Fibroblast of lung (primary cell): ENCODE results near the gene PIGO. TPM values are rescaled to one million over a fixed set of nuclear protein-coding genes. Genes with fewer than 3 reads are reported as not detected.

Experiments used
- DNase-seq, 2 donors: peaks; one replicate each; pipeline versions ENCODE4 v3.0.0 to v3.0.0-alpha.2; 2010; ENCODE audit warnings: low read depth in 2 of 2
- H2AFZ ChIP-seq: 2 replicates; pipeline ENCODE4 v1.5.1; 2012; ENCODE audit warnings: low read length, control low read depth, inconsistent platforms
- H3K27ac ChIP-seq: 2 replicates; pipeline ENCODE4 v1.5.1; 2011; ENCODE audit warnings: low read length, control low read depth; ENCODE audit not compliant: insufficient read depth
- H3K27me3 ChIP-seq: 2 replicates; pipeline ENCODE4 v1.5.1; 2011; ENCODE audit warnings: mild to moderate bottlenecking, low read length; ENCODE audit not compliant: control insufficient read depth, insufficient read depth
- H3K36me3 ChIP-seq: 2 replicates; pipeline ENCODE4 v1.5.1; 2011; ENCODE audit warnings: low read length; ENCODE audit not compliant: control insufficient read depth, insufficient read depth
- H3K4me1 ChIP-seq: 2 replicates; pipeline ENCODE4 v1.5.1; 2011; ENCODE audit warnings: low read length; ENCODE audit not compliant: control insufficient read depth, insufficient read depth; ENCODE audit errors: extremely low read depth
- H3K4me2 ChIP-seq: 2 replicates; pipeline ENCODE4 v1.5.1; 2011; ENCODE audit warnings: low read length, control low read depth; ENCODE audit not compliant: insufficient read depth; ENCODE audit errors: extremely low read depth
- H3K4me3 ChIP-seq, 4 experiments: fragments of 200-600 bp in 1 of 4; sonication (generic) in 1 of 4; replicated peaks in 1 of 4; 2 replicates each; pipeline ENCODE4 v1.5.1; 2011 to 2016; ENCODE audit warnings: low read length in 4 of 4, low read depth in 3 of 4, mild to moderate bottlenecking in 3 of 4, control low read depth in 2 of 4, inconsistent platforms in 1 of 4, mixed read lengths in 1 of 4; ENCODE audit not compliant: insufficient read depth in 1 of 4; ENCODE audit errors: control extremely low read depth in 1 of 4
- H3K79me2 ChIP-seq: 2 replicates; pipeline ENCODE4 v1.5.1; 2012; ENCODE audit warnings: mild to moderate bottlenecking, low read length, inconsistent platforms; ENCODE audit not compliant: control insufficient read depth, insufficient read depth
- H3K9ac ChIP-seq: 2 replicates; pipeline ENCODE4 v1.5.1; 2011; ENCODE audit warnings: mild to moderate bottlenecking, low read length, control low read depth; ENCODE audit not compliant: insufficient read depth
- H3K9me3 ChIP-seq: 2 replicates; pipeline ENCODE4 v1.5.1; 2012; ENCODE audit warnings: low read depth, low read length; ENCODE audit not compliant: control insufficient read depth, insufficient read depth
- H4K20me1 ChIP-seq: 2 replicates; pipeline ENCODE4 v1.5.1; 2011; ENCODE audit warnings: low read length; ENCODE audit not compliant: control insufficient read depth, insufficient read depth; ENCODE audit errors: extremely low read depth
- EZH2 ChIP-seq: IDR thresholded peaks from 2 replicates; pipeline ENCODE4 v1.5.1; 2012; ENCODE audit warnings: low read length, control low read depth, mild to moderate bottlenecking; ENCODE audit errors: missing control alignments
- polyA plus RNA-seq, 2 donors: library from polyadenylated mRNA; depleted of rRNA in 1 of 2; stranded (reverse) in 1 of 2; unstranded in 1 of 2; fragments of >200 nt; gene quantifications; 2 replicates each; pipeline ENCODE4 v1.2.1, GENCODE V29; 2011 to 2012; ENCODE audit warnings: missing spikeins in 1 of 2
- total RNA-seq: library from RNA; depleted of rRNA; stranded (reverse); fragments of >200 nt; gene quantifications from 2 replicates; pipeline ENCODE4 v1.2.1, GENCODE V29; 2014
- TF ChIP-seq, protein P1 (sequence below), 2 donors: IDR thresholded peaks in 1 of 2; conservative IDR thresholded peaks in 1 of 2; 1 replicate in 1 of 2; 2 replicates in 1 of 2; pipeline ENCODE4 v1.5.1; 2011 to 2012; ENCODE audit warnings: low read length in 2 of 2, control low read depth in 1 of 2, inconsistent platforms in 1 of 2, low read depth in 1 of 2, mild to moderate bottlenecking in 1 of 2

Gene PIGO
- total and polyA plus RNA-seq, 2 donors (not counting 1 experiment from before 2014, with no cell fraction given) = 14.0 to 14.8 TPM

DNA sequence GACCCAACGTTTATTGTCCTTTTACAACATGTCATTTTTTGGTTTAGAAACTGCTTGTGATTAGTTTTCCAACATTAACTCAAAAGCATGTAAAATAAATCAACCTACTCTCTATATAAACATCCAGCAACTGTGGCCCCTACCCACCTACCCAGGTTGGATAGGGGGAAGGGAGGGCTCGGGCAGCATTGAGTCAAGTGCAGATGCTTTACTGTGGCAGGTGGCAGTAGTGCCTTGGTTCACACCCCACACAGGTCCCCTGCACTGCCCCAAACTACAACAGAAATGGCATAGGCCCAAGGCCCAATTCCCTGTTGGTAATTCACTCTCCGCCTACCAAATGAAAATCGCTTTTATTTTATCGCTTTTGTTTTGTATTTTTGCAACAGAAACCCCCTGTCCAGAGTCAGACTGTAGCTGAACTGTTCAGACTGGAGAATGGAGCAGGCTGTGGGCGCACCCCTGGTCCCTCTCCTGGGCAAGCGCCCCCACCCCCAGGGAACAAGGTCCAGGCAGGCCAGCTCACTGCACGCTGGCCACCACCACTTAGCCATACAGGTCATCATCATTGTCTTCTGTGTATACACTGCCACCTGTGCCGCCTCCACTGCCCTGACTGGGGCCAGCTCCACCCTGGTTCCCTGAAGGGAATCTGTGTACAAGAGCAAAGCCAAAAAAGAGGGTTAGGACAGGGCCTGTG, 39.7 kb downstream of the PIGO start:
- Histone ChIP-seq H3K27ac (no peak overlapping the region), H2AFZ (no peak overlapping the region), H3K27me3 (no peaks in the 10 kb centered on the region), H3K4me1 (no peaks in the 10 kb centered on the region), H3K9ac (no peak overlapping the region), H3K4me3 (no peak overlapping the region), H3K9me3 (no peaks in the 10 kb centered on the region), H3K36me3 (peaks cover 32% of the 10 kb centered on the region), H3K4me2 (no peak overlapping the region), H4K20me1 (no peaks in the 10 kb centered on the region), H3K79me2 (peaks cover 2% of the 10 kb centered on the region)
- no peak for TF ChIP-seq EZH2
- TF ChIP-seq, protein P1, sequence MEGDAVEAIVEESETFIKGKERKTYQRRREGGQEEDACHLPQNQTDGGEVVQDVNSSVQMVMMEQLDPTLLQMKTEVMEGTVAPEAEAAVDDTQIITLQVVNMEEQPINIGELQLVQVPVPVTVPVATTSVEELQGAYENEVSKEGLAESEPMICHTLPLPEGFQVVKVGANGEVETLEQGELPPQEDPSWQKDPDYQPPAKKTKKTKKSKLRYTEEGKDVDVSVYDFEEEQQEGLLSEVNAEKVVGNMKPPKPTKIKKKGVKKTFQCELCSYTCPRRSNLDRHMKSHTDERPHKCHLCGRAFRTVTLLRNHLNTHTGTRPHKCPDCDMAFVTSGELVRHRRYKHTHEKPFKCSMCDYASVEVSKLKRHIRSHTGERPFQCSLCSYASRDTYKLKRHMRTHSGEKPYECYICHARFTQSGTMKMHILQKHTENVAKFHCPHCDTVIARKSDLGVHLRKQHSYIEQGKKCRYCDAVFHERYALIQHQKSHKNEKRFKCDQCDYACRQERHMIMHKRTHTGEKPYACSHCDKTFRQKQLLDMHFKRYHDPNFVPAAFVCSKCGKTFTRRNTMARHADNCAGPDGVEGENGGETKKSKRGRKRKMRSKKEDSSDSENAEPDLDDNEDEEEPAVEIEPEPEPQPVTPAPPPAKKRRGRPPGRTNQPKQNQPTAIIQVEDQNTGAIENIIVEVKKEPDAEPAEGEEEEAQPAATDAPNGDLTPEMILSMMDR (conservative IDR thresholded peaks at IDR 0.05 in 1 of 2, IDR thresholded peaks at IDR 0.05 in 1 of 2; ENCODE audit: low read depth in 1 of 2, low read length in 2 of 2) = no peak
- no peak for DNase-seq

DNA sequence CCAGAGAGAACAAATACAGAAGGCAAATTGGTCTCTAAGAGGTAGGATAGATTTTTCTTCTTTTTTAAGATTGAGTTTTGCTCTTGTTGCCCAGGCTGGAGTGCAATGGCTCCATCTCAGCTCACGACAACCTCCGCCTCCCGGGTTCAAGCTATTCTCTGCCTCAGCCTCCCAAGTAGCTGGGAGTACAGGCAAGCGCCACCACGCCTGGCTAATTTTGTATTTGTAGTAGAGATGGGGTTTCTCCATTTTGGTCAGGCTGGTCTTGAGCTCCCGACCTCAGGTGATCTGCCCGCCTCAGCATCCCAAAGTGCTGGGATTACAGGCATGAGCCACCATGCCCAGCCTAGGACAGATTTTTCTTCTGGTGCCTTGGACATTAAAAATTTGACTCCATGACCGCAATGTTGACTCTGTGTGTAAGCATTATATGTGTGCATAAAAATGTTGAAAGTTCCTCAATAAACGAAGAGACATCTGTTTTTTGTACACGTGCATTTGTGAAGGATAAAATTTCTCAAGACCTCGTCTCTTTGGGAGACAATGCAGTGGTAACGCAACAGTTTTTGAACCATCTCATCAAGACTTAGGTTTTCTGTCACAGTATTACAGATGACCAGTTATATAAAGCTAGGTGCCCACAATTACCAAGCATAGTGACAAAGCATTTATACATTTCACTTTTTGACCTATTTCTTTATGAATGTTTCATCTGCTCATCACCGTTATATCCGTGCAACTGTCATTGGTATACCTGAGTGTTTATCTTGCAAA, 41.3 kb downstream of the PIGO start:
- Histone ChIP-seq H3K9me3 (no peaks in the 10 kb centered on the region), H3K79me2 (no peaks in the 10 kb centered on the region), H3K27ac (no peak overlapping the region), H3K4me1 (no peaks in the 10 kb centered on the region), H3K9ac (no peak overlapping the region), H2AFZ (no peak overlapping the region), H4K20me1 (no peaks in the 10 kb centered on the region), H3K27me3 (no peaks in the 10 kb centered on the region), H3K4me3 (no peak overlapping the region), H3K4me2 (no peak overlapping the region), H3K36me3 (peaks cover 26% of the 10 kb centered on the region)
- TF ChIP-seq, protein P1 (conservative IDR thresholded peaks at IDR 0.05 in 1 of 2, IDR thresholded peaks at IDR 0.05 in 1 of 2; ENCODE audit: low read depth in 1 of 2, low read length in 2 of 2) = no peak
- DNase-seq = no peak

DNA sequence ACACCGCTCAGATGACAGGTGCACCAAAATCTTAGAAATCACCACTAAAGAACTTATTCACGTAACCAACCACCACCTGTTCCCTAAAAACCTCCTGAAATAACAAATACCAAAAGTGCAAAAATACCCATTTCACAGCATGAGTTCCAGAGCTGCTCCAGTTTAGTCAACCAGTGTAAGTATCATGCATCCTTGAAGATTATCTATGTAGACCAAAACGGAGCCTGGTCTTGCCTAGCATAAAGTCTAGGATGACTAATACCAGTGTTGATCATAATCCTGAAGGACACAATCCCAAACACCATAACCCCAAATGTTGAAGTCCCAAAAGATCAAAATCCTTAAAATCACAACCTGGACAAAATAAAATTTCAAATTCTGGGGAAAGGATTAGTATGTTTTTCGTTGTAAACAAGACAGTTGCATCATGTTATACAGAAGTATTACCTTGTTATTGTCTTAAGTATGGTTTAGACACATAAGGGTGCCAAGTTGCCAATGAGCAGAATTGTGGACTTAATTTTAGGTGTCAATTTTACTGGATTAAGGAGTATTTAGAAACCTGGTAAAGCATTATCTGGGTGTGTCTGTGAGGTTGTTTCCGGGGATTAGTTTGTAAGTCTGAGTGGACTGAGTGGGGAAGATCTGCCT, 42.1 kb downstream of the PIGO start:
- Histone ChIP-seq H3K4me1 (no peaks in the 10 kb centered on the region), H3K9ac (no peak overlapping the region), H3K4me3 (no peak overlapping the region), H3K36me3 (peaks cover 24% of the 10 kb centered on the region), H3K79me2 (no peaks in the 10 kb centered on the region), H3K9me3 (no peaks in the 10 kb centered on the region), H4K20me1 (no peaks in the 10 kb centered on the region), H3K27ac (no peak overlapping the region), H3K4me2 (no peak overlapping the region), H2AFZ (no peak overlapping the region), H3K27me3 (no peaks in the 10 kb centered on the region)
- TF ChIP-seq, protein P1 (conservative IDR thresholded peaks at IDR 0.05 in 1 of 2, IDR thresholded peaks at IDR 0.05 in 1 of 2; ENCODE audit: low read depth in 1 of 2, low read length in 2 of 2) = no peak
- TF ChIP-seq EZH2 = no peak
- no peak for DNase-seq
